MG63 (cell line): ENCODE data around the gene IL11. TPM values are rescaled to one million over a fixed set of nuclear protein-coding genes. Genes with fewer than 3 reads are reported as not detected.

ENCODE experiments used
- DNase-seq: peaks from one replicate; pipeline ENCODE4 v3.0.0-alpha.2; 2020
- H3K27me3 ChIP-seq: fragments of 250-450 bp; sonication (Bioruptor Pico); 2 replicates; pipeline ENCODE4 v1.5.1; 2020; ENCODE audit warnings: mild to moderate bottlenecking, moderate library complexity
- H3K36me3 ChIP-seq: fragments of 250-450 bp; sonication (Bioruptor Pico); 2 replicates; pipeline ENCODE4 v1.5.1; 2020; ENCODE audit warnings: mild to moderate bottlenecking, moderate library complexity
- H3K4me3 ChIP-seq: fragments of 250-450 bp; sonication (Bioruptor Pico); 2 replicates; pipeline ENCODE4 v1.5.1; 2020; ENCODE audit warnings: mild to moderate bottlenecking, moderate library complexity
- H3K9me3 ChIP-seq: fragments of 250-450 bp; sonication (Bioruptor Pico); 2 replicates; pipeline ENCODE4 v1.5.1; 2020; ENCODE audit warnings: mild to moderate bottlenecking, moderate library complexity
- total RNA-seq: library from RNA; depleted of rRNA; stranded (reverse); fragments of >200 nt; shearing (Covaris generic); gene quantifications from 2 replicates; pipeline ENCODE4 v1.2.3, GENCODE V29; 2014; ENCODE audit warnings: low replicate concordance

Gene IL11
- total RNA-seq, 1 experiment from 2014 or later = 0.95 TPM

- H3K9me3 ChIP-seq = no peaks in the 10 kb centered on the region
- H3K27me3 ChIP-seq = no peaks in the 10 kb centered on the region
- H3K36me3 ChIP-seq = no peaks in the 10 kb centered on the region
- no peak within 1 kb of the TSS for H3K4me3 ChIP-seq
- DNase-seq = no peak
Measured at GRCh38 chr19:55362990-55363716, 7.1 kb downstream of the IL11 start, which contains the start of gene GARIN5B. Gene GARIN5B (minus strand): TSS chr19:55363260. CDS start chr19:55363066, 194 bp downstream.

GRCh38 chr19:55362174-55362989, 7.9 kb downstream of the IL11 start:
- Histone ChIP-seq H3K36me3 (no peaks in the 10 kb centered on the region), H3K27me3 (peaks cover 3% of the 10 kb centered on the region), H3K4me3 (no peak overlapping the region), H3K9me3 (no peaks in the 10 kb centered on the region)
- no peak for DNase-seq

GRCh38 chr19:55360902-55361301, 9.4 kb downstream of the IL11 start:
- no peaks in the 10 kb centered on the region for H3K9me3 ChIP-seq
- H3K36me3 ChIP-seq = no peaks in the 10 kb centered on the region
- peaks cover 16% of the 10 kb centered on the region for H3K27me3 ChIP-seq
- DNase-seq = no peak
- no peak overlapping the region for H3K4me3 ChIP-seq

GRCh38 chr19:55358943-55359908, 11.0 kb downstream of the IL11 start:
- no peaks in the 10 kb centered on the region for H3K36me3 ChIP-seq
- no peaks in the 10 kb centered on the region for H3K9me3 ChIP-seq
- peaks cover 29% of the 10 kb centered on the region for H3K27me3 ChIP-seq

GRCh38 chr19:55358493-55358892, 11.8 kb downstream of the IL11 start:
- Histone ChIP-seq H3K4me3 (no peak overlapping the region), H3K27me3 (peaks cover 37% of the 10 kb centered on the region)
- DNase-seq = no peak

More at GRCh38 chr19:55358943-55359908, 11.0 kb downstream of the IL11 start:
- H3K4me3 ChIP-seq = no peak overlapping the region
- no peak for DNase-seq

GRCh38 chr19:55355213-55355821, 14.9 kb downstream of the IL11 start:
- Histone ChIP-seq H3K9me3 (no peaks in the 10 kb centered on the region), H3K4me3 (no peak overlapping the region), H3K36me3 (no peaks in the 10 kb centered on the region), H3K27me3 (peaks cover 56% of the 10 kb centered on the region)
- DNase-seq = no peak

More at GRCh38 chr19:55358493-55358892, 11.8 kb downstream of the IL11 start:
- no peaks in the 10 kb centered on the region for H3K36me3 ChIP-seq
- no peaks in the 10 kb centered on the region for H3K9me3 ChIP-seq

- DNase-seq = no peak
- no peaks in the 10 kb centered on the region for H3K36me3 ChIP-seq
Measured at GRCh38 chr19:55354698-55355212, 15.5 kb downstream of the IL11 start, which contains the start of gene COX6B2. Gene COX6B2 (minus strand): TSS chr19:55354719. CDS start chr19:55354521, 198 bp downstream.

GRCh38 chr19:55353803-55354697, 16.2 kb downstream of the IL11 start:
- no peaks in the 10 kb centered on the region for H3K9me3 ChIP-seq
- H3K36me3 ChIP-seq = no peaks in the 10 kb centered on the region
- peak overlapping the region; percentile 36 for H3K4me3 ChIP-seq
- H3K27me3 ChIP-seq = peaks cover 56% of the 10 kb centered on the region
- DNase-seq = peak; percentile 38

More at GRCh38 chr19:55354698-55355212, 15.5 kb downstream of the IL11 start, which contains the start of gene COX6B2:
- Histone ChIP-seq H3K9me3 (no peaks in the 10 kb centered on the region), H3K27me3 (peaks cover 56% of the 10 kb centered on the region), H3K4me3 (peak within 1 kb of the TSS; percentile 36)

GRCh38 chr19:55353356-55353802, 16.9 kb downstream of the IL11 start:
- DNase-seq = no peak
- no peaks in the 10 kb centered on the region; the same call in 1 of the 2 replicates for H3K36me3 ChIP-seq
- H3K9me3 ChIP-seq = no peaks in the 10 kb centered on the region

GRCh38 chr19:55352549-55353145, 17.6 kb downstream of the IL11 start:
- Histone ChIP-seq H3K36me3 (no peaks in the 10 kb centered on the region; the same call in 1 of the 2 replicates), H3K4me3 (no peak overlapping the region), H3K9me3 (no peaks in the 10 kb centered on the region), H3K27me3 (peaks cover 55% of the 10 kb centered on the region)
- DNase-seq = no peak

More at GRCh38 chr19:55353356-55353802, 16.9 kb downstream of the IL11 start:
- Histone ChIP-seq H3K27me3 (peaks cover 56% of the 10 kb centered on the region), H3K4me3 (peak overlapping the region; percentile 36)

- Histone ChIP-seq H3K4me3 (no peak overlapping the region), H3K27me3 (peaks cover 49% of the 10 kb centered on the region), H3K9me3 (no peaks in the 10 kb centered on the region), H3K36me3 (no peaks in the 10 kb centered on the region; the same call in 1 of the 2 replicates)
- DNase-seq = no peak
Measured at GRCh38 chr19:55352040-55352439, 18.2 kb downstream of the IL11 start.

- no peaks in the 10 kb centered on the region for H3K9me3 ChIP-seq
- H3K4me3 ChIP-seq = no peak overlapping the region
- no peak for DNase-seq
- peaks cover 4% of the 10 kb centered on the region; the same call in 1 of the 2 replicates for H3K36me3 ChIP-seq
- peaks cover 38% of the 10 kb centered on the region for H3K27me3 ChIP-seq
Measured at GRCh38 chr19:55350620-55351315, 19.5 kb downstream of the IL11 start.

GRCh38 chr19:55348317-55349034, 21.8 kb downstream of the IL11 start:
- no peaks in the 10 kb centered on the region for H3K9me3 ChIP-seq
- DNase-seq = no peak
- H3K4me3 ChIP-seq = no peak overlapping the region
- peaks cover 19% of the 10 kb centered on the region for H3K27me3 ChIP-seq
- peaks cover 4% of the 10 kb centered on the region; the same call in 1 of the 2 replicates for H3K36me3 ChIP-seq
